ENCODE data around the gene CAP2.

The CAP2 gene, protein sequence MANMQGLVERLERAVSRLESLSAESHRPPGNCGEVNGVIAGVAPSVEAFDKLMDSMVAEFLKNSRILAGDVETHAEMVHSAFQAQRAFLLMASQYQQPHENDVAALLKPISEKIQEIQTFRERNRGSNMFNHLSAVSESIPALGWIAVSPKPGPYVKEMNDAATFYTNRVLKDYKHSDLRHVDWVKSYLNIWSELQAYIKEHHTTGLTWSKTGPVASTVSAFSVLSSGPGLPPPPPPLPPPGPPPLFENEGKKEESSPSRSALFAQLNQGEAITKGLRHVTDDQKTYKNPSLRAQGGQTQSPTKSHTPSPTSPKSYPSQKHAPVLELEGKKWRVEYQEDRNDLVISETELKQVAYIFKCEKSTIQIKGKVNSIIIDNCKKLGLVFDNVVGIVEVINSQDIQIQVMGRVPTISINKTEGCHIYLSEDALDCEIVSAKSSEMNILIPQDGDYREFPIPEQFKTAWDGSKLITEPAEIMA

DNA sequence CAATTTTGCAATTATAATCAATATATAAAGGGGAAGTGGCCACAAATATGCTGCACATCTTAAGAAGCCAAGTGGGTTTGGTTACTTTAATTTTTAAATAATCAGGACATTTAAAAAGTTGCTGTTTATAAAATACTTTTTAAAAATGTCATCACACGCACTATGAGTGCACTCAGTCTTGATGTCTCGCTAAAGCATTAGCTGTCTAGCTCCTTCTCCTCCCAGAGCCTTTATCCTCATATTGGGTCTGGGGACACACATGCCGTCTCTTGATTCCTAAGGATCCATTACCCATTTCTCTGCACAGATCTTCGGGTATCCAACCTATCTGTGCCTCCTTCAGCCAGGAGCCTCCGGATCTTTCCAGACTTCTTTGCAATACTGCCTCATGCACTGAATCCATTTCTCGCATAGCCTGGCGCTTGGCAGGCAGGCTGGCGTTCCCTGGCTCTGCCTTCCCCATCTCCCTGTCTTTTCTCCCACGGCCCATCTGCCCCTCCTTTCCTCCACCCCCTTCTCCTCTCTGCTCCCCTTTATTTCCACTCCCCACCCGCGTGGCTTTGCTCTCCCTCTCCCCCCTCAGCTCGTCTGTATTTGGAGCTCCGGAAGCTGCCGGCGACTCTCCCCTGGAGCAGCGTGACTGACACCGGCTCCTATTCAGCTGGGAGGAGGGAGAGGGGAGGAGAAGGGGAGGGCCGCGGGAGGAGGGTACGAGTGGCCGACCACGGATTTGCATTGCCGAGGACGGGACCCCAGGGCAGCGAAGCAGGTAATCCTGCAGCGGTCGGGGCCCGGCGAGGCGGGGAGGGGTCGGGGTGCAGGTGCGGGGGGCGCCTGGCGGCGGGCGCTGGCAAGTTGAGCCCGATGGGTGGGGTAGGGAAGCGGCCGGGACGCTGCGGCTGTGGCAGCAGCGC lies at the start of gene CAP2:
CAP2 (plus strand) TSS at position 618 of the 914 bp plus-strand sequence. CDS start 27,961 bp downstream, outside the sequence.
- peak; percentile 26 for DNase-seq

DNA sequence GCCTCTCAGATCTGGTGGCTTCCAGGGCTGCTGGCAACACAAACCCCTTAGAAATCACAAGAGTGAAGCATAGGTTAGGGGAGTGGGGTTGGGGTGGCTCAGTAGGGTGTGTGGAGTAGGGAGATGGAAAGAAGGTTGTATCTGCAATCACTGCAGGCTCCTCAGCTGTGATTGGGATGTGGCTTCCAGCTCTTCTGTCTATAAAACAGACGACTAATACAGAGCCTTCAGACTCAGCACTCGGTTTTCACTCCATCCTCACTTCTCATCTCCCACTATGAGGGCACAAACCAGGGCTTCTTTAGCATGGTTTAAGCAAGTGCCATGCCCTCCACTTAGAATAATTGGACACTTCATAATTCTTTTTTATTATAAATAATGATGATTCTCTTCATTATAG lies 46.4 kb upstream of the CAP2 start:
- DNase-seq, result no peak

DNA sequence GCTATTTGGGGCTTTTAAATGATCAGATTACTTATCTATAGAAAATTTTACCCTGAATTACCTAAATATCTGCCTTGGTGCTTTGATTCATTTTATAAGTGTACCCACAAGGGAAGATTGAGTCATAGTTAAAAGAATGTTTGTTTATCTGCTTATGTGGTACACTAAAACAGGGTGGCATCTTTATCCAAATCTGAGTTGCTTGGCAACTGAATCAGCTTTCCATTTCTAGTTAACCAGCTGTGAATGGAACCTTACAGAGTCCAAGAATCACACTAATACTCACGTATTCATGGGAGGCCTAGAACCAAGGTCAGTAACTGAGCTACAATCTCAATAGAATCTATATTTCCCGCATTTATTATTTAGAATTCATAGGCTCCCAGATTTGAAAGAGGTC lies 44.0 kb upstream of the CAP2 start:
- no peak for DNase-seq

- no peak for DNase-seq
These were observed 41.1 kb upstream of the CAP2 start for GRCh38 chr6:17352302-17352701.

- DNase-seq, result no peak
These were observed 39.8 kb upstream of the CAP2 start for GRCh38 chr6:17353440-17354175.

DNA sequence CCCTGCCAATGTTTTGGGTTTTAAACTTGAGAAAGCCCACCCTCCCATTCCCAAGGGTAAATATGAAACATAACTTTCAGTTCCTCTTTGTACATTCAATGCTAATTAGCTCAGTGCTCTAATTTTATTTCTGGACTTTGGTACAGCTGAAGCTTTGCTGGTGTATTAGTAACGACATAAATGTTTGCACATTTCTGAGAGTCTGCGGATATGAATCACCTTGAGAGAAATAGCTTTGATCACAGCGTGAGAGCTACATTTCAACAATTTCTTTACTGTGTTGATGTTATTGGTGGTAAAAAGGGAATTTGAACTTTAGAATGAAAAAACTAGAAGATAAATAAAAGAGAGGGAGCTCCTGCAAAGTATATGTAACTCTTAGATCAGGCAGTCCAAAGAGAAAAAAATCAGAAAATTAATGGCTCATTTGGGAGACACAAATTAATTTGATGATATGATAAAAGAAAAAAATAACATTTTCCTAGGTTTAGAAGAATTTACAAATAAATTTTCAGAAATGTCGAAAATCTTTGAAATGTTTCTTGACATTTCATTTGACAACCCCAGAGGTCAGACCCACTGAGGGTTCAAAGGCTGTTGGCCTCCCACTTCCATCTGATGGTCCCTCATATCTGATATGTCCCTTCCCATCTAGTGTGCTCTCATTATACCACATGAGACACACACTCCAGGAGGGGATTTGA lies 38.5 kb upstream of the CAP2 start:
- no peak for DNase-seq

- DNase-seq, result no peak
These were observed 38.0 kb upstream of the CAP2 start for GRCh38 chr6:17355404-17355774.

GRCh38 chr6:17358515-17358914 lies 34.9 kb upstream of the CAP2 start:
- no peak for DNase-seq

GRCh38 chr6:17360564-17360963 lies 32.8 kb upstream of the CAP2 start:
- DNase-seq, result no peak

DNA sequence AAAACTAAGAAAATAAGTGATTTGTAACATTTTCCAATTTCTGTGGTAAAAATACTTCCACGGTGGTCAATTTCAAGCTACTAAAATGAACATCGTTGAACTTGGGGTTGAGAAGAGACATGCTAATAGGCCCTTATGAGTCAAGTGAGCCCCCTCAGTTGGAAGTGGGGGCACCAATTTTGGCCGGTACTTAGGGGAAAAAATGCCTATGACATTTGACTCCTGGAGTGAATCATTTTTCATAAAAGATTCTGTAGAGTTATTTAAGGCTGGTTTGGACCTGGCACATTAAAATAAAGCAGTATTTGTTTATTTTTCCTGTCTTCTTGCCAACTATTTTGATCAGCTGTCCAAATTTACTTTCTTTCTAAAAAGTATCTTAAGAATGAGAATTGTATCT lies 32.4 kb upstream of the CAP2 start:
- no peak for DNase-seq

DNA sequence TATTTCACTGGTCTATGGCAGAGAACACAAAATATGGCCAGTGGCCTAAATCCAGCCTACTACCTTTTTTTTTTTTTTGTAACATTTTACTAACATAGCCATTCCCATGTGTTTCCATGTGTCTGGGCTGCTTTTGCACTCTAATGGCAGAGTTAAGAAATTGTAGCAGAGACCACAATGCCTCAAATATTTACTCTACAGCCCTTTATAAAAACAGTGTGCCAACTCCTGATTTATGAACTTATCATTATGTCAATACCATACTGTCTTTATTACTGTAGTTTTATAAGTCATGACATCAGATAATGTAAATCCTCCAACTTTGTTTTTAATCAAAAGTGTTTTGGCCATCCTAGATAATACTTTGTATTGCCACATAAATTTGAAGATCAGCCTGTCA lies 27.4 kb upstream of the CAP2 start:
- DNase-seq, result no peak

GRCh38 chr6:17367868-17368267 lies 25.5 kb upstream of the CAP2 start:
- DNase-seq, result no peak

- DNase-seq, result peak; percentile 36
These were observed 11.8 kb upstream of the CAP2 start for GRCh38 chr6:17381424-17382147.

- no peak for DNase-seq
These were observed 7.7 kb upstream of the CAP2 start for GRCh38 chr6:17385660-17386059.

GRCh38 chr6:17388365-17388764 lies 5.0 kb upstream of the CAP2 start:
- DNase-seq, result no peak

GRCh38 chr6:17389274-17389847 lies 4.0 kb upstream of the CAP2 start:
- peak; percentile 18 for DNase-seq

- no peak for DNase-seq
These were observed 3.1 kb upstream of the CAP2 start for GRCh38 chr6:17390276-17390675.

- DNase-seq, result no peak
These were observed 1.4 kb upstream of the CAP2 start for GRCh38 chr6:17391976-17392375.

DNA sequence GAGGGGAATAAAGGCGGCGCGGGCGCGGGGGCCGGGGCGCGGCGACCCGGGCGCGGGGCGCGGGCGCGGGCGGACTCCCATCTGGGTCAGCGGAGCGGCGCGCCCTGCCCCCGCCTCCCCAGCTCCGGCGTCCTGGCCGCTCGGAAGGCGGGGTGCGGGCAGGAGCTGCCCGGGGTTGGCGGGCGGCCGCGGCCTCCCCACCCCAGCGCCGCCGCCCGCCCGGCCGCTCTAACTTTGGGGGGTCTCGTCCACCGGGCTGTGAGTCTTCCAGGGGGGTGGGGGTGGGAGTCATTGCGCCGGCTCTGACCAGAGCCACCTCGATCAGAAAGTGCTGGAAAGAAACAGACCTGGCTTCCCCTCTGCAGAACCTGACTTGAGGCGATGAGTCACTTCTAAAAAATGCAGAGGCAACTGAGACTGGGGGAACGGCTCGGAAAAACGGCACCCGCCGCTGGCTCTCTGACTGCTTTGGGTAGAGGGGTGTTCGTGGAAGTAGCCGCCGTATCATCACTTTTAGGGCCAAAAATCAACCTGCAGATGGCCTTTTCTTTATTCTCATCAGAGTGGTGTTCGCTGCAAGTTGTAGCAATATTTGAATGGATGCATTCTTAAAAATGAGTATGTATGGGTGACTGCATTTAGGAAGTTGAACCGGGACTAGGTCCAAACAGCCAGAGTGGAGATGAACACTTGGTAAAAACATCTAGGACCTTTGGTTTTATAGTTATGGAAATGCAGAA lies 667 bp downstream of the CAP2 start:
- peak; percentile 60 for DNase-seq

DNA sequence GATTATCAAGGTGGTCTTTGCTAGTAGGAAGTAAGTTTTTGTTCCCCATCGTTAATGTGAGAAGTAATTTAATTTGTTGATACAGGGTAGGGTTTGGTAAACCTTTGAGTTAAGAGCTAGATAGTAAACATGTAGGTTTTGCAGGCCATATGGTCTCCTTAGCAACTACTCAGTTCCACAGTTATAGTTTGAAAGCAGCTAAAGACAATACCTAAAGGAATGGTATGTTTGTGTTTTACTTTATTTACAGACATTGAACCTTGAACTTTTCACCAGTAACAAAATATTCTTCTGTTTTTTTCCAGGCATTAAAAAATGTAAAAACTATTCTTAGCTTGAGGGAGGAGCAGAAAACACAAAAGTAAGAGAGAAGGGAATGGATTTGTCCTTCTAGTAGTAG lies 1.7 kb downstream of the CAP2 start:
- no peak for DNase-seq

DNA sequence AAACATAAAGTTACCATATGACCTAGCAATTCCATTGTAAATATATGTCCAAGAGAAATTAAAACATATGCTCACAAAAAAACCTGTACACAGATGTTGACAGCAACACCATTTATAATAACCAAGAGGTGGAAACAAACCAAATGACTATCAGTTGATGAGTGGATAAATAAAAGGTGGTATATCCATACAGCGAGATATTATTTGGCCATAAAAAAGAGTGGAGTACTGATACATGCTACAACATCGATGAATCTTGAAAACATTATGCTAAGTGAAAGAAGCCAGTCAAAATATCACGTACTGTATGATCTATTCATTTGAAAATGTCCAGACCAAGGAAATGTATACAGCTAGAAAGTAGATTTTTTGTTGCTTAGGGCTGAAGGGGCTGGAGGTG lies 2.9 kb downstream of the CAP2 start:
- DNase-seq, result no peak
